ENCODE measurements around the gene CALML3. TPM values are rescaled to one million over a fixed set of nuclear protein-coding genes. Genes with fewer than 3 reads are reported as not detected.

The CALML3 gene
- total and polyA plus RNA-seq, 2 donors (not counting 3 experiments of a cell fraction or from before 2014, with no cell fraction given), result not detected

- FAIRE-seq, result no peak
- Histone ChIP-seq H2AFZ (ENCODE audit: low read depth, low read length) (no peak overlapping the region), H3K79me2 (ENCODE audit: control insufficient read depth, insufficient read depth, low read length) (no peaks in the 10 kb centered on the region), H3K4me1 (ENCODE audit: control insufficient read depth, extremely low read depth, insufficient read depth, low read length) (no peaks in the 10 kb centered on the region), H3K4me3 (replicated peaks in 1 of 3; ENCODE audit: insufficient read depth in 1 of 3, low read depth in 1 of 3, low read length in 3 of 3) (no peak overlapping the region), H3K4me2 (ENCODE audit: insufficient read depth, low read length) (no peak overlapping the region), H3K9me3 (replicated peaks; ENCODE audit: control insufficient read depth, insufficient read depth, low read length) (no peaks in the 10 kb centered on the region), H4K20me1 (replicated peaks; ENCODE audit: control insufficient read depth, extremely low read depth, insufficient read depth, low read length) (no peaks in the 10 kb centered on the region), H3K27ac (ENCODE audit: insufficient read depth, low read depth, low read length) (no peak overlapping the region), H3K36me3 (ENCODE audit: control insufficient read depth in 2 of 2, extremely low read depth in 1 of 2, insufficient read depth in 2 of 2, low read length in 2 of 2) (no peaks in the 10 kb centered on the region), H3K9me1 (replicated peaks; ENCODE audit: control insufficient read depth, extremely low read depth, insufficient read depth, low read length) (no peaks in the 10 kb centered on the region), H3K27me3 (ENCODE audit: control insufficient read depth in 2 of 2, insufficient read depth in 2 of 2, low read length in 2 of 2) (peaks cover 1 to 2% of the 10 kb centered on the region in 2 experiments), H3K9ac (replicated peaks; ENCODE audit: extremely low read depth, insufficient read depth, low read length) (no peak overlapping the region)
- BruUV-seq (replicated peaks), result no TSS peak
- CTCF ChIA-PET, result interaction anchor here (1.1 to 1.5 kb wide), 2 partner anchors 11 to 120 kb away, joined by 3 to 8 read pairs; no protein-coding TSS in a partner anchor
- dilution Hi-C loops (cut with MboI; ENCODE audit: extremely low pct_ligation_motif_present, low sequenced_read_pairs) (no loop called here), intact Hi-C loops (cut with micrococcal nuclease) (no loop called here)
- TF ChIP-seq POLR2A (IDR thresholded peaks at IDR 0.05; ENCODE audit: low read depth, low read length) (no peak), FOS (IDR thresholded peaks at IDR 0.05; ENCODE audit: borderline replicate concordance, insufficient read depth, low read length) (no peak), EZH2 (IDR thresholded peaks at IDR 0.05; ENCODE audit: borderline replicate concordance, low read depth, low read length, severe bottlenecking) (no peak), POLR2AphosphoS5 (IDR thresholded peaks at IDR 0.05; ENCODE audit: insufficient read depth, low read depth, low read length) (no peak)
- DNase-seq (ENCODE audit: low read depth, low spot score), result no peak
- POLR2A ChIA-PET, result no interaction called here
Observed at GRCh38 chr10:5502571-5503476, 21.9 kb upstream of the CALML3 start.

- BruUV-seq (replicated peaks), result no TSS peak
- no peak for FAIRE-seq
- Histone ChIP-seq H3K4me2 (ENCODE audit: insufficient read depth, low read length) (no peak overlapping the region), H3K9ac (replicated peaks; ENCODE audit: extremely low read depth, insufficient read depth, low read length) (no peak overlapping the region), H2AFZ (ENCODE audit: low read depth, low read length) (no peak overlapping the region), H3K4me3 (replicated peaks in 1 of 3; ENCODE audit: insufficient read depth in 1 of 3, low read depth in 1 of 3, low read length in 3 of 3) (no peak overlapping the region), H4K20me1 (replicated peaks; ENCODE audit: control insufficient read depth, extremely low read depth, insufficient read depth, low read length) (no peaks in the 10 kb centered on the region), H3K4me1 (ENCODE audit: control insufficient read depth, extremely low read depth, insufficient read depth, low read length) (no peaks in the 10 kb centered on the region), H3K36me3 (ENCODE audit: control insufficient read depth in 2 of 2, extremely low read depth in 1 of 2, insufficient read depth in 2 of 2, low read length in 2 of 2) (no peaks in the 10 kb centered on the region), H3K9me1 (replicated peaks; ENCODE audit: control insufficient read depth, extremely low read depth, insufficient read depth, low read length) (no peaks in the 10 kb centered on the region), H3K27ac (ENCODE audit: insufficient read depth, low read depth, low read length) (no peak overlapping the region), H3K27me3 (ENCODE audit: control insufficient read depth in 2 of 2, insufficient read depth in 2 of 2, low read length in 2 of 2) (peaks cover 1 to 2% of the 10 kb centered on the region in 2 experiments), H3K9me3 (replicated peaks; ENCODE audit: control insufficient read depth, insufficient read depth, low read length) (no peaks in the 10 kb centered on the region), H3K79me2 (ENCODE audit: control insufficient read depth, insufficient read depth, low read length) (no peaks in the 10 kb centered on the region)
- dilution Hi-C loops (cut with MboI; ENCODE audit: extremely low pct_ligation_motif_present, low sequenced_read_pairs) (no loop called here), intact Hi-C loops (cut with micrococcal nuclease) (no loop called here)
- TF ChIP-seq GATA2 (IDR thresholded peaks at IDR 0.05; ENCODE audit: insufficient read depth, insufficient read length, low read depth, low read length) (no peak), POLR2A (IDR thresholded peaks at IDR 0.05; ENCODE audit: low read depth, low read length) (no peak), CTCF (IDR thresholded peaks at IDR 0.05; ENCODE audit: extremely low read depth in 1 of 2, insufficient read depth in 1 of 2, low read depth in 1 of 2, low read length in 2 of 2) (no peak), MAX (IDR thresholded peaks at IDR 0.05; ENCODE audit: insufficient read depth, insufficient read length) (no peak), MYC (IDR thresholded peaks at IDR 0.05; ENCODE audit: low read depth, low read length) (no peak), POLR2AphosphoS5 (IDR thresholded peaks at IDR 0.05; ENCODE audit: insufficient read depth, low read depth, low read length) (no peak), EZH2 (IDR thresholded peaks at IDR 0.05; ENCODE audit: borderline replicate concordance, low read depth, low read length, severe bottlenecking) (no peak), FOS (IDR thresholded peaks at IDR 0.05; ENCODE audit: borderline replicate concordance, insufficient read depth, low read length) (no peak), JUN (IDR thresholded peaks at IDR 0.05; ENCODE audit: borderline replicate concordance, insufficient read depth, insufficient read length, low read depth) (no peak)
- POLR2A ChIA-PET, result no interaction called here
- no peak for DNase-seq (ENCODE audit: low read depth, low spot score)
- CTCF ChIA-PET, result interaction anchor here (1.1 kb wide), 1 partner anchor 11 kb away, joined by 3 read pairs; no protein-coding TSS in a partner anchor
Observed at GRCh38 chr10:5503477-5503835, 21.3 kb upstream of the CALML3 start.
